Measurements from ENCODE around the gene GCNT2. TPM values are rescaled to one million over a fixed set of nuclear protein-coding genes. Genes with fewer than 3 reads are reported as not detected.
A peak's percentile ranks its signal among the peaks of the same experiment; 100 is the strongest.
"Not testable (repeated sequence)": the region's sequence is repeated elsewhere in the genome, so short reads cannot be mapped to it uniquely, and the experiment has no call there.

The GCNT2 gene
- total RNA-seq, 2 experiments from 2014 or later: 4.8 to 6.9 TPM

GRCh38 chr6:10569392-10570127, 48.4 kb downstream of the GCNT2 start:
- Mint-ChIP-seq H3K9me3 (ENCODE audit: insufficient read depth) (no peaks in the 10 kb centered on the region), H3K4me1 (ENCODE audit: low read depth) (peaks cover 3% of the 10 kb centered on the region), H3K27me3 (ENCODE audit: low read depth) (no peaks in the 10 kb centered on the region), H3K4me3 (no peak overlapping the region), H3K27ac (no peak overlapping the region), H3K36me3 (ENCODE audit: low read depth) (no peaks in the 10 kb centered on the region)
- DNase-seq: no peak
- no peak for ATAC-seq
- CTCF ChIA-PET: no interaction called here
- POLR2A ChIA-PET: no interaction called here

DNA sequence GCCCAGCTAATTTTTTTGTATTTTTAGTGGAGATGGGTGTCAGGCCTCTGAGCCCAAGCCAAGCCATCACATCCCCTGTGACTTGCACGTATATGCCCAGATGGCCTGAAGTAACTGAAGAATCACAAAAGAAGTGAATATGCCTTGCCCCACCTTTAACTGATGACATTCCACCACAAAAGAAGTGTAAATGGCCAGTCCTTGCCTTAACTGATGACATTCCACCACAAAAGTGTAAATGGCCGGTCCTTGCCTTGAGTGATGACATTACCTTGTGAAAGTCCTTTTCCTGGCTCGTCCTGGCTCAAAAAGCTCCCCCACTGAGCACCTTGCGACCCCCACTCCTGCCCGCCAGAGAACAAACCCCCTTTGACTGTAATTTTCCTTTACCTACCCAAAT, 54.4 kb downstream of the GCNT2 start:
- H3K4me3 Mint-ChIP-seq; H3K9me3 Mint-ChIP-seq (ENCODE audit: insufficient read depth); ATAC-seq; H3K4me1 Mint-ChIP-seq (ENCODE audit: low read depth); H3K27ac Mint-ChIP-seq; H3K36me3 Mint-ChIP-seq (ENCODE audit: low read depth); H3K27me3 Mint-ChIP-seq (ENCODE audit: low read depth); POLR2A ChIA-PET; CTCF ChIA-PET; DNase-seq: not testable (repeated sequence)

DNA sequence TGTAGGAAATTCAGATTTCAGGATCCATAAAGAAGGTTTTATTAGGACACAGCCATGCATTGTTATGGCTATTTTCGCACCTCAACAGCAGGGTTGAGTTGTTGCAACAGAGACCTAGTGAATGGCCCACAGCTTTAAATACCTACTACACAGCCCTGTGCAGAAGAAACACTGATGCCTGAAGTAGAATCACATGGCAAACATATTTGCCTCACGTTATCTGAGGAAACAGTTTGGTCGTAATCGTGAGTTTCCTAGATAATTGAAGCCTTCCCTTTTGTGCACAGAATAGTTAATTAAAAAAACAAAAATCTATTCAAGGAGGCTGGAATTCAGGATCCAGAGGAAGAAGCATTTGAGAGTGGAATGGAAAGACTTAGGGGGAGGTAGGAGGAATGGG, 55.1 kb downstream of the GCNT2 start:
- DNase-seq (no peak), ATAC-seq (no peak)
- Mint-ChIP-seq H3K4me3 (no peak overlapping the region), H3K36me3 (ENCODE audit: low read depth) (no peaks in the 10 kb centered on the region), H3K9me3 (ENCODE audit: insufficient read depth) (no peaks in the 10 kb centered on the region), H3K27me3 (ENCODE audit: low read depth) (no peaks in the 10 kb centered on the region), H3K4me1 (ENCODE audit: low read depth) (no peaks in the 10 kb centered on the region), H3K27ac (no peak overlapping the region)
- CTCF ChIA-PET: no interaction called here
- POLR2A ChIA-PET: no interaction called here

DNA sequence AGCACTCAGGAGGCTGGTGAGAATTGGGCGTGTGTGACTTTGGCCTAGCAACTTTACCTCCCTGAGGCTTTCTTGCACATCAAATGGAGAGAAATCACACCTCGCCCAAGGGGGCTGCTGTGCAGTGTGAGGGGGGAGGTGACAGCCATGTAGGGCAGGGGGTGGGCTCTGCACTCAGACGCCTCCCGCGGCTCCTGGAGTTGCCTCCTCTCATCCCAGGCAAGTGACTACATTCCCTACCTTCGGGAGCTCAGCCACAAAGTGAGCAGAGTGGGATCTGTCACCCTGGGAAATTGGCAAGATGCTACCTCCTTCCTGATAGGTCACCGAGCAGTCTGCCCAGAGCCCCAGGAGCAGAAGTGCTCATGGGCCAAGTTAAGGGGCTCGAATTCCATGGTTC, 56.0 kb downstream of the GCNT2 start:
- no peak for DNase-seq
- Mint-ChIP-seq H3K27me3 (ENCODE audit: low read depth) (no peaks in the 10 kb centered on the region), H3K27ac (no peak overlapping the region), H3K4me1 (ENCODE audit: low read depth) (no peaks in the 10 kb centered on the region), H3K9me3 (ENCODE audit: insufficient read depth) (no peaks in the 10 kb centered on the region), H3K4me3 (no peak overlapping the region), H3K36me3 (ENCODE audit: low read depth) (no peaks in the 10 kb centered on the region)
- POLR2A ChIA-PET: no interaction called here
- CTCF ChIA-PET: no interaction called here
- no peak for ATAC-seq

- H3K36me3 Mint-ChIP-seq (ENCODE audit: low read depth): no peaks in the 10 kb centered on the region
- no peak overlapping the region for H3K4me3 Mint-ChIP-seq
- POLR2A ChIA-PET: no interaction called here
- H3K4me1 Mint-ChIP-seq (ENCODE audit: low read depth): peaks cover 12% of the 10 kb centered on the region
- H3K9me3 Mint-ChIP-seq (ENCODE audit: insufficient read depth): no peaks in the 10 kb centered on the region
- H3K27ac Mint-ChIP-seq: no peak overlapping the region
- H3K27me3 Mint-ChIP-seq (ENCODE audit: low read depth): no peaks in the 10 kb centered on the region
- CTCF ChIA-PET: no interaction called here
- ATAC-seq (no peak), DNase-seq (no peak)
Measured at GRCh38 chr6:10578723-10579122, 57.6 kb downstream of the GCNT2 start.

GRCh38 chr6:10579803-10580202, 58.7 kb downstream of the GCNT2 start:
- Mint-ChIP-seq H3K27ac (no peak overlapping the region), H3K36me3 (ENCODE audit: low read depth) (no peaks in the 10 kb centered on the region), H3K9me3 (ENCODE audit: insufficient read depth) (no peaks in the 10 kb centered on the region), H3K4me1 (ENCODE audit: low read depth) (peaks cover 23% of the 10 kb centered on the region), H3K4me3 (no peak overlapping the region), H3K27me3 (ENCODE audit: low read depth) (no peaks in the 10 kb centered on the region)
- CTCF ChIA-PET: no interaction called here
- no peak for ATAC-seq
- POLR2A ChIA-PET: no interaction called here
- DNase-seq: no peak

- H3K9me3 Mint-ChIP-seq (ENCODE audit: insufficient read depth): no peaks in the 10 kb centered on the region
- no peak overlapping the region for H3K4me3 Mint-ChIP-seq
- ATAC-seq: no peak
- CTCF ChIA-PET: interaction anchor here (1.5 kb wide), 1 partner anchor 12 kb away, joined by 4 read pairs; no protein-coding TSS in a partner anchor
- no peaks in the 10 kb centered on the region for H3K36me3 Mint-ChIP-seq (ENCODE audit: low read depth)
- H3K4me1 Mint-ChIP-seq (ENCODE audit: low read depth): peaks cover 28% of the 10 kb centered on the region
- no peak for DNase-seq
- POLR2A ChIA-PET: no interaction called here
- H3K27me3 Mint-ChIP-seq (ENCODE audit: low read depth): no peaks in the 10 kb centered on the region
- no peak overlapping the region for H3K27ac Mint-ChIP-seq
Measured at GRCh38 chr6:10580570-10580969, 59.4 kb downstream of the GCNT2 start.

DNA sequence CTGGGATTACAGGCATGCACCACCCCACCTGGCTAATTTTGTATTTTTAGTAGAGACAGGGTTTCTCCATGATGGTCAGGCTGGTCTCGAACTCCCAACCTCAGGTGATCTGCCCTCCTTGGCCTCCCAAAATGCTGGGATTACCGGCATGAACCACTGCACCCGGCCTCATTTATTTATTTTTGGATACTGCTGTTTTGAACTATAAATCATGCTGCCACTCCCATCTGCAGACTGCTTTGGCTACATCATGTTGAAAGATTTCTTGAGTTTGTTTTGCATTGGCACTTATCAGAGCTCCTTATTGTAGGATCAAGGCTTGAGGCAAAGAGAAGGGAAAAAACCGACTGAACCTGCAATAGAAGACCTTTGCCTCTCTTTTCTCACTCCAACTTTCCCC, 60.3 kb downstream of the GCNT2 start:
- H3K27ac Mint-ChIP-seq, POLR2A ChIA-PET: not testable (repeated sequence)

DNA sequence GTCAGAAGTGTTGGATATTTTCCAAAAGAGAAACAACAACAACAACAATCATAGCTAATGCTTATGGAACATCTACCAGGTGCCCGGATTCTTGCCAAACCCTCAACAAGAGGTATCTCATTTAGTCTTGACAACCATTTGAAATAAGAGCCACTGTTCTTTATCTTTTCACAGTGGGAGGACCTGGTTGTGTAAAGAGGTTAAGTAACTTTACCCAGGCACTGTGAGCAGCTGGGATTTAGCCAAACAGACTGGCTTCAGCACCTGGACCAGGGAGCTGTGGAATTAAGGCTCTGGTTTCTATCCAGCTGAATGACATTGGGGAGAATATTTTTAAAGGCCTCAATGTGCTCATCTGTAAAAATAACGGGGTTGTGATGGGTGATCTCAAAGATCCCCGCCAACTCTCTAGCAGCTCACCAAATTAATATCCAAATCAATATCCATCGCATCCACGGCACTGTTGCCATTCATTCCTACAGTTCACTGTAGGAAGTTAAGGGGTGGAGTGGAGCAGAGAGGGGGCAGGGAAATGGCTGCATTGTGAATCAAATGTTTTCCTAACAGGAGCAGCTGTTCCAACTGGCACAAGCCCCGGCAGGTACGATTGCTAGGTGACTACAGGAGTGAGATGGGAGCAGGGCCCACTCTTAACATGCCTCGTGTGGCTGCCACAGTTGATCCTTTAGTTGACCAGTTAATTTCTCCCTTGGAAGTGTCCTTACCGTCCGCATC, 61.8 kb downstream of the GCNT2 start:
- ChIA-PET POLR2A (no interaction called here), CTCF (interaction anchor here (1.3 kb wide), 1 partner anchor 15 kb away, joined by 3 read pairs; no protein-coding TSS in a partner anchor)
- Mint-ChIP-seq H3K27me3 (ENCODE audit: low read depth) (no peaks in the 10 kb centered on the region), H3K4me3 (peak overlapping the region; percentile 26), H3K9me3 (ENCODE audit: insufficient read depth) (no peaks in the 10 kb centered on the region), H3K27ac (peak overlapping the region; percentile 21), H3K36me3 (ENCODE audit: low read depth) (no peaks in the 10 kb centered on the region), H3K4me1 (ENCODE audit: low read depth) (peaks cover 30% of the 10 kb centered on the region)
- ATAC-seq (peak; percentile 39), DNase-seq (no peak)

More for the DNA sequence above, 60.3 kb downstream of the GCNT2 start:
- H3K4me3 Mint-ChIP-seq; DNase-seq; H3K27me3 Mint-ChIP-seq (ENCODE audit: low read depth); ATAC-seq; H3K9me3 Mint-ChIP-seq (ENCODE audit: insufficient read depth); H3K36me3 Mint-ChIP-seq (ENCODE audit: low read depth): not testable (repeated sequence)
- H3K4me1 Mint-ChIP-seq (ENCODE audit: low read depth): peaks cover 30% of the 10 kb centered on the region
- CTCF ChIA-PET: interaction anchor here (1.5 kb wide), 1 partner anchor 13 kb away, joined by 4 read pairs; no protein-coding TSS in a partner anchor

DNA sequence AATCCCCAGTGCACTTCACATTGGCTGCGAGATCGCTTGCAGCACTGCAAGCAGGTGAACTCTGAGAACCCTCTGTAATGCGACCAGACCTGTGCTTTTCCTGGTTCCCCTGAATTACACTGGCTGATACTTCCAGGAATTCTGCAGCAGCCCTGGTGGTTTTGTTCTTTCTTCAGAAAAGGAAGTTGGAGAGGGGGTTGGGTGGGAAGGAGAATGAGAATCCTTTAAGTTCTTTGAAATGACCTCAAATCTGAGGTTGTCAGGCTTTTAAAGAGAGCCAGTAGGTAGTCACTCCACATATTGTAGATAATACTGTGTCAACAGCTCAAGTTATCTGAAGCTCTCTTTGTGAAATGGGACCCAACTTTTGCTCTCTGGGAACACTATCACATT, 62.4 kb downstream of the GCNT2 start:
- peaks cover 30% of the 10 kb centered on the region for H3K4me1 Mint-ChIP-seq (ENCODE audit: low read depth)
- peak overlapping the region; percentile 26 for H3K4me3 Mint-ChIP-seq
- H3K9me3 Mint-ChIP-seq (ENCODE audit: insufficient read depth): no peaks in the 10 kb centered on the region
- H3K27ac Mint-ChIP-seq: peak overlapping the region; percentile 21
- CTCF ChIA-PET: interaction anchor here (1.3 kb wide), 1 partner anchor 14 kb away, joined by 3 read pairs; no protein-coding TSS in a partner anchor
- POLR2A ChIA-PET: no interaction called here
- H3K36me3 Mint-ChIP-seq (ENCODE audit: low read depth): no peaks in the 10 kb centered on the region
- DNase-seq (peak; percentile 23), ATAC-seq (no peak)
- H3K27me3 Mint-ChIP-seq (ENCODE audit: low read depth): no peaks in the 10 kb centered on the region

- Mint-ChIP-seq H3K9me3 (ENCODE audit: insufficient read depth) (no peaks in the 10 kb centered on the region), H3K4me1 (ENCODE audit: low read depth) (peaks cover 30% of the 10 kb centered on the region), H3K4me3 (no peak overlapping the region), H3K27ac (no peak overlapping the region), H3K27me3 (ENCODE audit: low read depth) (no peaks in the 10 kb centered on the region), H3K36me3 (ENCODE audit: low read depth) (no peaks in the 10 kb centered on the region)
- ATAC-seq (no peak), DNase-seq (no peak)
- ChIA-PET POLR2A (no interaction called here), CTCF (no interaction called here)
Measured at GRCh38 chr6:10584607-10585006, 63.5 kb downstream of the GCNT2 start.

DNA sequence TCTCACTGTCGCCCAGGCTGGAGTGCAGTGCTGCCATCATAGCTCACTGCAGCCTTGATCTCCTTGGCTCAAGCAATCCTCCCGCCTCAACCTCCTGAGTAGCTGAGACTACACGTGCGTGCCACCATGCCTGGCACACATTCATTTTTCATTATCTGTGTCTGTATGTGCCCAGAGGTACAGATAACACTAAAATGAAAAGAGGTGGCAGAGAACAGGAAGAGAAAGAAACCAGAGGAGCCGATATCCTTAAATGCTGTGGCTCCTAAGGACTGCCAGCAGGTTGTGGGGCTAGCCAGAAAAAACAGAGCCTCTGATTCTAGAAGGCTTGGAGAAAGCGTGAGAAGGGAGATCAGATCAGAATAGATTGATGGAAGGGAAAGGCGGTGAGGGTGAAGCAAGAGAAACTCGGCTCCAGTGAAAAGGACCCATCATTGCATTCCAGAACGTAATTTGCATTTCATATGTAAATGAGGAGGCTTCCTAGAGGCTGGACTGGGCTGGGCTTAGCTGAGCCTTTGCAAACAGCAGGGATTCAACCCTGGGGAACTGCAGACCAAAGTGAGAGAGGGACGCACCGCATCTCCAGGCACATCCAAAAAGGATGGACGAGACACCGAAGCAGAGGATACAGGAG, 64.2 kb downstream of the GCNT2 start:
- no peak for ATAC-seq

More for the DNA sequence above, 64.2 kb downstream of the GCNT2 start:
- no peaks in the 10 kb centered on the region for H3K9me3 Mint-ChIP-seq (ENCODE audit: insufficient read depth)
- no peak overlapping the region for H3K27ac Mint-ChIP-seq
- peaks cover 30% of the 10 kb centered on the region for H3K4me1 Mint-ChIP-seq (ENCODE audit: low read depth)
- H3K27me3 Mint-ChIP-seq (ENCODE audit: low read depth): no peaks in the 10 kb centered on the region
- ChIA-PET POLR2A (no interaction called here), CTCF (no interaction called here)
- no peak for DNase-seq
- no peak overlapping the region for H3K4me3 Mint-ChIP-seq
- no peaks in the 10 kb centered on the region for H3K36me3 Mint-ChIP-seq (ENCODE audit: low read depth)

Measured in activated CD8-positive, alpha-beta T cell treated with anti-CD3 and anti-CD28 coated beads, Interleukin-2, amount 10 ng/mL, durations not matched to agents 7 days and 5 days (primary cell).